GM18873 (cell line): ENCODE data around the gene PPP1R9A.

Source experiments
- ATAC-seq: cut with Tn5 transposase; IDR thresholded peaks from one replicate; pipeline ENCODE4 v1.9.1; 2021; ENCODE audit warnings: mild to moderate bottlenecking, moderate library complexity, moderate number of reproducible peaks; ENCODE audit not compliant: unreplicated experiment, low FRiP score

PPP1R9A gene

GRCh38 chr7:94907026-94907810 lies at the start of gene PPP1R9A:
Gene PPP1R9A (plus strand): TSS chr7:94907594. CDS start chr7:94910114, 2,520 bp downstream.
- ATAC-seq, result no peak

- ATAC-seq, result no peak
These were observed 36.3 kb upstream of the PPP1R9A start for GRCh38 chr7:94871132-94871531.

DNA sequence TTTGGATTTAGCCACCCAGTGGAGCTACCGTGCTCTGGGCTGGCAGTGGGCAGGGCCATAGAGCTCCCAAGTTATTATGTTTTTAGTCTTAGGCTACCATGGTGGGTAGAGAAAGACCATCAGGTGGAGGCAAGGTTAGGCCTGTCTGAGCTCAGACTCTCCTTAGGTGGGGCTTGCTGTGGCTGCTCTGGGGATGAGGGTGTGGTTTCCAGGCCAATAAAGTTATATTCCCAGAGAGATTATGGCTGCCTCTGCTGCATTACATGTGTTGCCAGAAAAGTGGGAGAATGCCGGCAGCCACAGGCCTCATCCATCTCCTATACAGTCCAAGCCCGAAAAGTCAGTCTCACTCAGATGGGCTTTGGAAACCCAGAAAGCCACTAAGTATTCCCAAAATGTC lies 34.2 kb upstream of the PPP1R9A start:
- ATAC-seq, result no peak

DNA sequence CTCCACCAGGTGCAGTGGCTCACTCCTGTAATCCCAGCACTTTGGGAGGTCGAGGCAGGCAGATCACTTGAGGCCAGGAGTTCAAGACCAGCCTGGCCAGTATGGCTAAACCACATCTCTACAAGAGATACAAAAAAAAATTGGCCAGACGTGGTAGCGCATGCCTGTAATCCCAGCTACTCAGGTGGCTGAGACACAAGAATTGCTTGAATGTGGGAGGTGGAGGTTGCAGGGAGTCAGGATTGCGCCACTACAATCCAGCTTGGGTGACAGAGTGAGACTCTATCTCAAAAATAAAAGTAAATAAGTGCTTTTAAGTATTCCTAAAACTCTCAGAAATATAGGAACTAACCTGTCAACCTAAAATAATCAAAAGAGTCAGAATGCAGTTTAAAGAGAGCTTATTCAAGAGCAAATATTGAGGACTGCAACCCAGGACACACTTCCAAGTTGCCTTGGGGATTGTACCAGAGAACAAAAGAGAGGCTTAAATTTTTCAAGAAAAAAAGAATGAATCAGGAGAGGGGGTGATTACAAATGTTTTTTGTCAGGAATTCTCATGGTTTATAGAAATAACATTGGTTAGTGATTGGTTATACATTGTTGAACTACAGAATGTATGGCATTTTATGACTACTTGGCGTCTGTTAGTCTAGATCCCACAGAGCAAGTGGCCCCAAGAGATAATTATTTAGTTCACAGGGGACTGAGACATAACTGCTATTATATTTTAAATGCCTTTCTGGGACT lies 33.2 kb upstream of the PPP1R9A start:
- no peak for ATAC-seq

- no peak for ATAC-seq
These were observed 32.2 kb upstream of the PPP1R9A start for GRCh38 chr7:94875201-94875600.

- ATAC-seq, result no peak
These were observed 29.4 kb upstream of the PPP1R9A start for GRCh38 chr7:94877731-94878670.

- no peak for ATAC-seq
These were observed 24.5 kb upstream of the PPP1R9A start for GRCh38 chr7:94882891-94883290.

- ATAC-seq, result no peak
These were observed 23.8 kb upstream of the PPP1R9A start for GRCh38 chr7:94883616-94884015.

- ATAC-seq, result no peak
These were observed 18.8 kb upstream of the PPP1R9A start for GRCh38 chr7:94888551-94888950.

DNA sequence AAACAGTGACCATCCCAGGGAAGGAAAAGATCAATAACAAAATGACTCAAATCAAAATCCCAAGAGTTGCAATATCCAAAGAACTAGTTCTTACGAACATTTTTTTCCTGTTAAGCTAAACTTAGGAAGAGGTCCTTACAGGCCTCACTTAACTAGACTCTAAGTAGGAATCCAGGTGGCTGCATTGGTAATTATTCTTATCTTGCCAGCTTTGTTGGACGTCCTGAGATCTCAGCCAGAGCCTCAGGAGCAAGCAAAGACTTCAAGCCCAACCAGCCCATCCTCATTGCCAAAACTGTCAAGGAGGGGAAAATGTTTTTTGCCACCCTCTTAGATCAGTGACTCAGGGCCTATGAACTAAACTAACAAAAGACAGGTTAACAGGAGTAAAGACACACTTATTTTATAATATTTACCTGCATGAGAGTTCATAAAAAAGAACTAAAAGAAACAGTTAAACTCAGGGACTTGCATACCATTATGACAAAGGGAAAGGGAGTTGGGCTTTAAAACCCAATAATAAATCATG lies 18.3 kb upstream of the PPP1R9A start:
- no peak for ATAC-seq

DNA sequence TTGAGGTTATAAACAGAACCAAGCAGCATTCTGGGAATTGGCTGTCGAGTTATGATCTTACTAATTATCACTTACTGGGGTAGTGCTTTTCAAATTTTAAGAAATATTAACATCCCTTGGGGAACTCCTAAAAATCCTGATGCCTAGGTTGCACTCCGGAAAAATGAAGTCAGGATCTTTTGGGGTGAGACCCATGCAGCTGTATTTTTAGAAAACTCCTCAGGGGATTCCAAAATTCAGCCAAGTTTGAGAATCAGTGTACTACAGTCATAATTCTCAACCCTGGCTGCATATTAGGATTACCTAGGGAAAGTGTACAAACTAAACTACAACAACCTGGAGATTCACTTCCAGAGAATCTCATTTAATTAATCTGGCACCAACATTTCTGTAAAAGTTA lies 17.2 kb upstream of the PPP1R9A start:
- ATAC-seq, result no peak

DNA sequence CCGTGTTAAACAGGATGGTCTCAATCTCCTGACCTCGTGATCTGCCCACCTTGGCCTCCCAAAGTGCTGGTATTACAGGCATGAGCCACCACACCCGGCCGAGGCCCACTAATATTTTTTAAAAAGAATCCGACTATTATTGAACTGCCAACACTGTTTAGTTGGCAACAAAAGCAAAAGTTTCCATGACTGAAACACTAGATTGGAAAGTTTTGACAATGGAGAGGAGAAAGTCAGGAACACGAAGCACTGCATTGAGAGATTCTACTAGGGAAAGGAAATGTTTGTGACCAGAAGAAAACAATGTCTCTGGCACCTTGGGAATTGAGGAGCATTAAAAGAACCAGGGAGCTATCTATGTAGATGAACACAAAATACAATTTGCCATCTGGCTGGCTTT lies 13.7 kb upstream of the PPP1R9A start:
- ATAC-seq, result no peak

GRCh38 chr7:94897541-94897940 lies 9.9 kb upstream of the PPP1R9A start:
- no peak for ATAC-seq

DNA sequence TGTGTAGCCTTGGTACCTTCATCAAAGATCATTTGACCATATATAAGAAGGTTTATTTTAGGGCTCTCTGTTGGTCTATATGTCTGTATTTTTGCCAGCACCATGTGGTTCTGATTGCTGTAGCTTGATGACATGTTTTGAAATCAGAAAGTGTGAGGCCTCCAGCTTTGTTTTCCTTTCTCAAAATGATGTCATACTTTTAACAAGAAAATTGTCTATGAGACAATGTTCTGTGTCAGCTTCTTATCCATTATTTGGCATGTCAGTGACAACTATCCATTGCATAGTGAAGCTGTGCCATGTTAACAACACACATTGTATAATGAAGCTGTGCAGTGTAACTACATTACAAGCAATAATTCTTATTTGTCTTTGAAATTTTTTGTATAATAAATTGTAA lies 9.1 kb upstream of the PPP1R9A start:
- no peak for ATAC-seq

- no peak for ATAC-seq
These were observed 5.4 kb upstream of the PPP1R9A start for GRCh38 chr7:94901981-94902380.

DNA sequence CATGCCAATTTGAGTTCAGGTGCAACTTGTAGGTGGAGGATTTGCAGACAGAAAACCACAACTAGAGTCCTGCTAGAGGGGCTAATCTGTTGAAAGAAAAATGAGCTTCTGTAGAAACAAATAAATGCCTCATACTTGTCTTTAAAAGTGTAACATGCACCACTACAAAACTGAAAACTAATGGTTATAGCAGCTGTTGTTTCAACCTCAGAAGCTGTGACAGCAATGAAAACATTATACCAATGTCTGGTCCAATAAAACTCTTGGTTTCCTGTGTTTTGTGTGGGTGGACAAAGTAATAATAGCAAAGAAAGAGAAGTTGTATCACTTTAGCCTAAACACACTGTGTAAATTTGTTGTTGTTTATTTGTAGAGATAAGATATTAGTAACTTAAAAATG lies 3.4 kb upstream of the PPP1R9A start:
- no peak for ATAC-seq

DNA sequence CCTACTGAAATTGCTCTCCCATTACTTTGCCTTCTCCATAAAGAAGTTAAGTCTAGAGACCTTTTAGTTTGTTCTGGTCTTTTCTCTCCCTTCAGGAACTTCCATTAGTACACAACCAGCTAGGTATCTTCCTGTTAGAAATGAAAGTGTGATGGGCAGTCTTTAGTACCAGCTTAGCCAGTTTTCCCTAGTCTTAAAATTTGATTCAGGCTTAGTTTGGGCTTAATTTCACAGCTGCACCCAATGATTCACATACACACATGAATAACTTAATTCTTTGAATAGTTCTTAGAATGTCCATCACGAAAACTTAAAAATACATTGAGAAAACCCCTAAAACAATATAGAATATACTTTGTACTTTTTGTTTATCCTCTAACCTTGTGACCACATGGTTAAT lies 2.4 kb upstream of the PPP1R9A start:
- no peak for ATAC-seq

DNA sequence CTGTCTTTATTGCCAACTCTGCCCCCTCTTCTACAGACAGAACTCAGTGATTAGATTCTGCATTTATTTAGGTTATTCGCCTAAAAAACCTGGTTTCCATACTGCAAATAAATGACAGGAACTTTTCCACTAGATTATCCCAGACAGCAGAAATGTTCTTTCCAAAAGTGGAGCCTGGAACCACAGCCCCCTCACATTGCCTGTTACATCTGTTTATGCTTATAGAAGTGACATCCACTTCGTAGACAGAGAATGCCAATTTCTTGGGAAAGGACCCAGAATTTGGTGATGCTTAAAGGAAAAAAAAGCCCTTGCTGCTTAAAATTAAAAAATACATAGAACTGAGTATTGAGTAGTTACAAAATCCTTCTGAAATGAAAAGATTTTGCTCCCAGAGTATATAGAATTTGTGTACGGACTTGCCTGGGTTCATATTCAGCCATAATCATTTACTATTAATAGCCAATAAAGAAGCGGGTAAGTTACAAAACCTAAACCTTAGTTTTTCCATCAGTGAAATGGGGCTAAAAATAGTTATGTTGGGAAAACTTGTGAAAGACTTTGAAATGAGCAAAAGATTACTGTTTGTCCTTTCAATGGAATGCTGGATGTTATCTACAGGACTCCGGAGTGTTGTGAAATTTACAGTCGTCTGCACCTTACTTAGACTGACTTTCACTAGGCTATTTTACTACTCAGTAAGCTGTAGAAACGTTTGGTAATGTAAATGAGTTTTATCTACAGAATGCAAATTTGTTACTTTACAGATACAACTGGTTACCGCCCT lies 1.1 kb upstream of the PPP1R9A start:
- ATAC-seq, result no peak

- ATAC-seq, result no peak
These were observed 473 bp downstream of the PPP1R9A start for GRCh38 chr7:94907811-94908322.
